HG03103 (cell line): ENCODE measurements around the gene TMEM52.

Experiments used
- ATAC-seq: cut with Tn5 transposase; IDR thresholded peaks from one replicate; pipeline ENCODE4 v1.9.1; 2021; ENCODE audit warnings: low read depth; ENCODE audit not compliant: unreplicated experiment

The TMEM52 gene

GRCh38 chr1:1916851-1917251 is 2.2 kb downstream of the TMEM52 start:
- ATAC-seq, result no peak

- no peak for ATAC-seq
Observed at GRCh38 chr1:1915911-1916840, 2.9 kb downstream of the TMEM52 start.

- ATAC-seq, result no peak
Observed at GRCh38 chr1:1914971-1915692, 3.9 kb downstream of the TMEM52 start, which contains the start of gene CALML6. Gene CALML6 (plus strand): TSS chr1:1915260. CDS start chr1:1915281, 21 bp downstream.

- ATAC-seq, result no peak
Observed at GRCh38 chr1:1914101-1914970, 4.7 kb downstream of the TMEM52 start.

- ATAC-seq, result no peak
Observed at GRCh38 chr1:1911350-1912041, 7.6 kb downstream of the TMEM52 start.

- ATAC-seq, result no peak
Observed at GRCh38 chr1:1910651-1911331, 8.3 kb downstream of the TMEM52 start.

- no peak for ATAC-seq
Observed at GRCh38 chr1:1910033-1910465, 9.0 kb downstream of the TMEM52 start.

GRCh38 chr1:1908506-1908791 is 10.6 kb downstream of the TMEM52 start:
- ATAC-seq, result no peak

GRCh38 chr1:1907098-1907736 is 11.9 kb downstream of the TMEM52 start:
- ATAC-seq, result no peak

- no peak for ATAC-seq
Observed at GRCh38 chr1:1906185-1907097, 12.6 kb downstream of the TMEM52 start.

GRCh38 chr1:1903224-1903623 is 15.9 kb downstream of the TMEM52 start:
- no peak for ATAC-seq

GRCh38 chr1:1901641-1902294 is 17.3 kb downstream of the TMEM52 start:
- ATAC-seq, result no peak

- no peak for ATAC-seq
Observed at GRCh38 chr1:1900883-1901640, 18.0 kb downstream of the TMEM52 start.

- ATAC-seq, result no peak
Observed at GRCh38 chr1:1899967-1900327, 19.1 kb downstream of the TMEM52 start.

GRCh38 chr1:1899266-1899966 is 19.7 kb downstream of the TMEM52 start:
- no peak for ATAC-seq

GRCh38 chr1:1898246-1898933 is 20.7 kb downstream of the TMEM52 start:
- no peak for ATAC-seq
